B cell (primary cell): Measurements from ENCODE around the gene GOT1. TPM values are rescaled to one million over a fixed set of nuclear protein-coding genes. Genes with fewer than 3 reads are reported as not detected.

Source experiments
- ATAC-seq: fragments of 200-7000 bp; cut with Tn5 transposase; one replicate; pipeline ENCODE4 v1.10.0; 2021; ENCODE audit warnings: low read depth, mild to moderate bottlenecking, moderate number of reproducible peaks, moderate library complexity
- CTCF ChIA-PET: fragments of 350-600 bp; sonication (Branson Sonifier 250); formaldehyde crosslinking; loops from one replicate; lab custom pipeline; 2021; ENCODE audit warnings: antibody characterized with exemption, inconsistent platforms; lab: Charles Lee
- POLR2A ChIA-PET: fragments of 350-600 bp; sonication (Branson Sonifier 250); formaldehyde crosslinking; loops from one replicate; lab custom pipeline; 2021; ENCODE audit warnings: antibody characterized with exemption; lab: Charles Lee
- DNase-seq: peaks from one replicate; pipeline ENCODE4 v3.0.0; 2013
- H2AFZ ChIP-seq: 2 replicates; pipeline ENCODE4 v1.6.1; 2012; ENCODE audit warnings: mild to moderate bottlenecking, low read depth, low read length; ENCODE audit not compliant: insufficient read depth, poor library complexity, severe bottlenecking
- H3K27ac ChIP-seq, 2 donors: 1 replicate in 1 of 2; 2 replicates in 1 of 2; pipeline ENCODE4 v1.5.1; 2012 to 2013; ENCODE audit warnings: low read length in 2 of 2, mild to moderate bottlenecking in 2 of 2, moderate library complexity in 1 of 2
- H3K27me3 ChIP-seq, 4 experiments: fragments of 200-600 bp in 1 of 4; sonication (generic) in 1 of 4; replicated peaks in 1 of 4; 1 replicate in 2 of 4; 2 replicates in 2 of 4; pipeline versions ENCODE4 v1.6.1 to v1.7.0; 2013 to 2016; ENCODE audit warnings: low read length in 3 of 4, mild to moderate bottlenecking in 2 of 4, mixed read lengths in 1 of 4, moderate library complexity in 1 of 4; ENCODE audit not compliant: insufficient read depth in 4 of 4, control insufficient read depth in 3 of 4; ENCODE audit errors: control extremely low read depth in 1 of 4
- H3K36me3 ChIP-seq, 2 experiments: replicated peaks in 1 of 2; 1 replicate in 1 of 2; 2 replicates in 1 of 2; pipeline versions ENCODE4 v1.6.1 to v1.7.1; 2013; ENCODE audit warnings: low read length in 1 of 2; ENCODE audit not compliant: insufficient read depth in 2 of 2, control insufficient read depth in 1 of 2; ENCODE audit errors: control extremely low read depth in 1 of 2, extremely low read depth in 1 of 2
- H3K4me1 ChIP-seq, 2 donors: fragments of 200-600 bp in 1 of 2; sonication (generic) in 1 of 2; 1 replicate in 1 of 2; 2 replicates in 1 of 2; pipeline versions ENCODE4 v1.5.1 to v1.6.1; 2013 to 2017; ENCODE audit warnings: low read length in 2 of 2; ENCODE audit not compliant: control insufficient read depth in 2 of 2, insufficient read depth in 2 of 2
- H3K4me2 ChIP-seq: replicated peaks from 2 replicates; pipeline ENCODE3; 2012; ENCODE audit warnings: mild to moderate bottlenecking, low read depth, low read length; ENCODE audit not compliant: poor library complexity, severe bottlenecking
- H3K4me3 ChIP-seq, 5 experiments: fragments of 200-600 bp in 1 of 5; sonication (generic) in 1 of 5; 1 replicate in 3 of 5; 2 replicates in 2 of 5; pipeline versions ENCODE4 v1.5.1 to v1.7.0; 2011 to 2016; ENCODE audit warnings: low read length in 4 of 5, mild to moderate bottlenecking in 4 of 5, low read depth in 2 of 5, control low read depth in 1 of 5, moderate library complexity in 1 of 5; ENCODE audit not compliant: insufficient read depth in 1 of 5; ENCODE audit errors: control extremely low read depth in 1 of 5, extremely low read depth in 1 of 5
- H3K79me2 ChIP-seq: fragments of 200-600 bp; sonication (generic); one replicate; pipeline ENCODE4 v1.6.0; 2016; ENCODE audit warnings: low read length; ENCODE audit not compliant: control insufficient read depth, insufficient read depth
- H3K9ac ChIP-seq: fragments of 200-600 bp; sonication (generic); 2 replicates; pipeline ENCODE4 v1.6.1; 2017; ENCODE audit warnings: mild to moderate bottlenecking, low read length, moderate library complexity
- H3K9me3 ChIP-seq, 3 donors: one replicate each; pipeline versions ENCODE4 v1.6.1 to v1.7.1; 2013; ENCODE audit warnings: low read length in 2 of 3; ENCODE audit not compliant: control insufficient read depth in 2 of 3, insufficient read depth in 1 of 3; ENCODE audit errors: control extremely low read depth in 1 of 3
- H4K20me1 ChIP-seq: 2 replicates; pipeline ENCODE4 v1.6.0; 2012; ENCODE audit warnings: mild to moderate bottlenecking, low read length; ENCODE audit not compliant: insufficient read depth, control insufficient read depth, poor library complexity, severe bottlenecking
- H3K27ac Mint-ChIP-seq: one replicate; pipeline ENCODE4 v1.8.0; 2021; ENCODE audit warnings: mixed read lengths
- H3K27me3 Mint-ChIP-seq: one replicate; pipeline ENCODE4 v1.8.0; 2021; ENCODE audit warnings: mixed read lengths
- H3K4me1 Mint-ChIP-seq: one replicate; pipeline ENCODE4 v1.8.0; 2021; ENCODE audit warnings: mixed read lengths
- H3K4me3 Mint-ChIP-seq: one replicate; pipeline ENCODE4 v1.8.0; 2021; ENCODE audit warnings: mixed read lengths
- H3K9me3 Mint-ChIP-seq: one replicate; pipeline ENCODE4 v1.8.0; 2022; ENCODE audit warnings: mixed read lengths; ENCODE audit not compliant: insufficient read depth
- EZH2 ChIP-seq: IDR thresholded peaks from 2 replicates; pipeline ENCODE4 v1.6.1; 2012; ENCODE audit warnings: borderline replicate concordance, low read depth, mild to moderate bottlenecking, moderate library complexity, low read length; ENCODE audit not compliant: insufficient read depth, poor library complexity, severe bottlenecking
- WGBS: methylation state at CpG from one replicate; pipeline ENCODE4 v1.1.5; 2013; ENCODE audit warnings: missing lambda C conversion rate; ENCODE audit not compliant: insufficient coverage; 5-methylcytosine and 5-hydroxymethylcytosine counted together
- intact Hi-C: fragments of 100-400 bp; cut with micrococcal nuclease; formaldehyde crosslinking; loops from one replicate; pipeline ENCODE4 v1.10.0; 2022
- polyA plus RNA-seq: library from polyadenylated mRNA; depleted of rRNA; stranded (reverse); fragments of >200 nt; gene quantifications from 2 replicates; pipeline ENCODE4 v1.2.3, GENCODE V29; 2012
- total RNA-seq, 2 donors: library from RNA; stranded (reverse); fragments of 120-200 nt in 1 of 2; gene quantifications; 1 replicate in 1 of 2; 2 replicates in 1 of 2; pipeline versions ENCODE4 v1.2.3 to v1.2.4, GENCODE V29; 2013 to 2022
- TF ChIP-seq, protein P1 (sequence below): fragments of 200-600 bp; IDR thresholded peaks from one replicate; pipeline ENCODE4 v1.8.0; 2022; ENCODE audit warnings: antibody characterized with exemption, mild to moderate bottlenecking

Gene GOT1
- total and polyA plus RNA-seq, 2 donors (not counting 1 experiment from before 2014, with no cell fraction given): 5.9 to 14.9 TPM

DNA sequence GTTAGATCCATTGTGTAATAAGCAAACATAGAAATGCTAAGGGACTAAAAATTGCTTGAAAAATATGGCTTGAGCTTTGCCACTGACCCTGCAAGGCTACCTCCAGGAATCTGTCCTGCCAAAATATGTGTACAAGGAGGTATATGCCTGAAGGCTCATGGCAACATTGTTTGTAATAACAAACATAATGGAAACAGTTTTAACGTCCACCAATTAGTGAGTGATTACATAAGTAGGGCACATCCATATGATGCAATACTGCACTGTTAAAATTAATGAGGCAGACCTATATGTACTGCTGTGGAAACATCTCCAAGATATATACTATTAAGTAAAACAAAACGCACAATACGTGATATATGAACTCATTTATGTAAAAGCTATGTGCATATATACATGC lies 13.1 kb upstream of the GOT1 start:
- Mint-ChIP-seq H3K4me1 (no peaks in the 10 kb centered on the region), H3K9me3 (no peaks in the 10 kb centered on the region), H3K27ac (no peak overlapping the region), H3K27me3 (peaks cover 14% of the 10 kb centered on the region), H3K4me3 (no peak overlapping the region)
- DNase-seq: no peak
- TF ChIP-seq EZH2: no peak
- TF ChIP-seq, protein P1, sequence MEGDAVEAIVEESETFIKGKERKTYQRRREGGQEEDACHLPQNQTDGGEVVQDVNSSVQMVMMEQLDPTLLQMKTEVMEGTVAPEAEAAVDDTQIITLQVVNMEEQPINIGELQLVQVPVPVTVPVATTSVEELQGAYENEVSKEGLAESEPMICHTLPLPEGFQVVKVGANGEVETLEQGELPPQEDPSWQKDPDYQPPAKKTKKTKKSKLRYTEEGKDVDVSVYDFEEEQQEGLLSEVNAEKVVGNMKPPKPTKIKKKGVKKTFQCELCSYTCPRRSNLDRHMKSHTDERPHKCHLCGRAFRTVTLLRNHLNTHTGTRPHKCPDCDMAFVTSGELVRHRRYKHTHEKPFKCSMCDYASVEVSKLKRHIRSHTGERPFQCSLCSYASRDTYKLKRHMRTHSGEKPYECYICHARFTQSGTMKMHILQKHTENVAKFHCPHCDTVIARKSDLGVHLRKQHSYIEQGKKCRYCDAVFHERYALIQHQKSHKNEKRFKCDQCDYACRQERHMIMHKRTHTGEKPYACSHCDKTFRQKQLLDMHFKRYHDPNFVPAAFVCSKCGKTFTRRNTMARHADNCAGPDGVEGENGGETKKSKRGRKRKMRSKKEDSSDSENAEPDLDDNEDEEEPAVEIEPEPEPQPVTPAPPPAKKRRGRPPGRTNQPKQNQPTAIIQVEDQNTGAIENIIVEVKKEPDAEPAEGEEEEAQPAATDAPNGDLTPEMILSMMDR: no peak
- no peak for ATAC-seq
- ChIA-PET POLR2A (no interaction called here), CTCF (interaction anchor here (1.0 to 1.4 kb wide), 2 partner anchors 9 to 168 kb away, joined by 3 to 4 read pairs; no protein-coding TSS in a partner anchor)
- no peaks in the 10 kb centered on the region for H3K36me3 ChIP-seq
- no peak overlapping the region for H3K27ac ChIP-seq
- no peak overlapping the region for H2AFZ ChIP-seq
- no peaks in the 10 kb centered on the region for H3K27me3 ChIP-seq
- no peaks in the 10 kb centered on the region for H3K79me2 ChIP-seq
- H3K4me1 ChIP-seq: no peaks in the 10 kb centered on the region
- no peak overlapping the region for H3K4me2 ChIP-seq
- intact Hi-C loops: no loop called here
- WGBS: no CpG with 5 or more reads among the region's 3 CpGs
- no peaks in the 10 kb centered on the region for H3K9me3 ChIP-seq
- H4K20me1 ChIP-seq: no peaks in the 10 kb centered on the region
- H3K4me3 ChIP-seq: no peak overlapping the region
- no peak overlapping the region for H3K9ac ChIP-seq

- Mint-ChIP-seq H3K9me3 (no peaks in the 10 kb centered on the region), H3K27me3 (peaks cover 13% of the 10 kb centered on the region), H3K4me3 (no peak overlapping the region), H3K27ac (no peak overlapping the region), H3K4me1 (no peaks in the 10 kb centered on the region)
- Histone ChIP-seq H3K9ac (no peak overlapping the region), H4K20me1 (no peaks in the 10 kb centered on the region), H3K4me2 (no peak overlapping the region), H3K36me3 (no peaks in the 10 kb centered on the region), H3K79me2 (no peaks in the 10 kb centered on the region), H3K9me3 (no peaks in the 10 kb centered on the region), H3K27me3 (no peaks in the 10 kb centered on the region), H3K4me1 (no peaks in the 10 kb centered on the region), H3K4me3 (no peak overlapping the region), H3K27ac (no peak overlapping the region), H2AFZ (no peak overlapping the region)
- POLR2A ChIA-PET: interaction anchor here (1.0 kb wide), 1 partner anchor 12 kb away, joined by 7 read pairs; the partner anchor contains the start of gene GOT1
- intact Hi-C loops: no loop called here
- no peak for TF ChIP-seq EZH2
- TF ChIP-seq, protein P1: no peak
- CTCF ChIA-PET: no interaction called here
- no peak for ATAC-seq
- DNase-seq: no peak
- WGBS: 93% methylated on average over 3 of the region's 5 CpGs
Observed at GRCh38 chr10:99442394-99442793, 12.0 kb upstream of the GOT1 start.
